HG03460 (cell line): ENCODE measurements around the gene SCART1.
"Not testable (repeated sequence)": the region's sequence is repeated elsewhere in the genome, so short reads cannot be mapped to it uniquely, and the experiment has no call there.

Source experiments
- ATAC-seq: cut with Tn5 transposase; IDR thresholded peaks from one replicate; pipeline ENCODE4 v1.9.1; 2021; ENCODE audit not compliant: unreplicated experiment

The SCART1 gene

DNA sequence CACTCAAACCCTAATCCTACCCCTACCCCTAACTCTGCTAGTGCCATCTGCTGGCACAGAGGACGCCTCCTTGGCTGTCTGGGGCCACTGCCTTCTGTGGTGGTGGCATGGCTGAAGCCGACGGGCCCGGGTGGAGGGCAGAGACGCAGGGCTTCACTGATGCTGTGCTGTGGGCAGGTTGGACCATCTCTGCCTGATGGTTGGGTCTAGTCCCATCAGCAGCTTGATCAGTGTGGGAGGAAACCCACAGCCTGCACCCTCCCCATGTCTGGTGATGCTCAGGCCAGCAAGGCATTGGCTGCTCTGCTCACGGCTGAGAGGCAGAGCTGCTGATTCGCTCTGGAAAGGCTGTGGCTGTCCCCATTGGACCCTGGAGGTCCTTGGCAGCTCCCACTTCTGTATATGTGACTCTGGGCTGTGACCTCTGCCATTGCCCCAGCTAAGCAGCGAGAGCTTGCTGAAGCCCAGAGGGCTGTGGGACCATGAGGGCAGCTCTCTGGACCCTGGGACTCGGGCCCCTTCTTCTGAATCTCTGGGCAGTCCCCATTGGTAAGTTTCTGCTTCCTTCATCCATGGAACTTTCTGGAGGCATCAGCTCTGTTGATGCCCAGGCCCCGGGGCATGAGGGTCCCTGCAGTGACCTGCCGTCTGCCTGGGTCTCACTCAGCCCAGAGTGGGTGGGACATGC is at the start of gene SCART1:
Gene SCART1, plus strand, starts transcription at position 430 of the 688 bp plus-strand sequence. Its CDS starts 53 bp downstream, at position 483.
- no peak for ATAC-seq

GRCh38 chr10:133405272-133405671 is 48.5 kb upstream of the SCART1 start:
- ATAC-seq = no peak

DNA sequence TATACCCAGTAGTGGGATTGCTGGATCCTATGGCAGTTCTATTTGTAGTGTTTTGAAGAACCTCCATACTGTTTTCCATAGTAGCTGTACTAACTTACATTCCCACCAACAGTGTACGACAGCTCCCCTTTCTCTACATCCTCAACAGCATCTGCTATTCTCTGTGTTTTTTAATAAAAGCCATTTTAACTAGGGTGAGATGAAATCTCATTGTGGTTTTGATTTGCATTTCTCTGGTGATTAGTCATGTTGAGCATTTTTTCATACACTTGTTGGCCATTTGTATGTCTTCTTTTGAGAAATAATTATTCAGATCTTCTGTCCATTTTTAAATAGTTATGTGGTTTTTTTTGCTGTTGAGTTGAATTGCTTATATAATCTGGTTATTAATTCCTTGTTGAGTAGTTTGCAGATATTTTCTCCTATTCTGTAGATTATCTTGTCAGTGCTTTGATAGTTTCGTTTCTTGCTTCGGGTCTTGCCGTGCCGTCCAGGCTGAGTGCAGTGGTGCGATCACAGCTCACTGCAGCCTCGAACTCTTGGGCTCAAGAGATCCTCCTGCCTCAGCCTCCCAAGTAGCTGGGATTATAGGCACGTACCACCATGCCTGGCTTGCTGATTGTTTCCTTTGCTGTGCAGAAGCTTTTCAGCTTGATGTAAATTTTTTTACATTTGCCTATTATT is 47.8 kb upstream of the SCART1 start:
- peak; percentile 47 for ATAC-seq

DNA sequence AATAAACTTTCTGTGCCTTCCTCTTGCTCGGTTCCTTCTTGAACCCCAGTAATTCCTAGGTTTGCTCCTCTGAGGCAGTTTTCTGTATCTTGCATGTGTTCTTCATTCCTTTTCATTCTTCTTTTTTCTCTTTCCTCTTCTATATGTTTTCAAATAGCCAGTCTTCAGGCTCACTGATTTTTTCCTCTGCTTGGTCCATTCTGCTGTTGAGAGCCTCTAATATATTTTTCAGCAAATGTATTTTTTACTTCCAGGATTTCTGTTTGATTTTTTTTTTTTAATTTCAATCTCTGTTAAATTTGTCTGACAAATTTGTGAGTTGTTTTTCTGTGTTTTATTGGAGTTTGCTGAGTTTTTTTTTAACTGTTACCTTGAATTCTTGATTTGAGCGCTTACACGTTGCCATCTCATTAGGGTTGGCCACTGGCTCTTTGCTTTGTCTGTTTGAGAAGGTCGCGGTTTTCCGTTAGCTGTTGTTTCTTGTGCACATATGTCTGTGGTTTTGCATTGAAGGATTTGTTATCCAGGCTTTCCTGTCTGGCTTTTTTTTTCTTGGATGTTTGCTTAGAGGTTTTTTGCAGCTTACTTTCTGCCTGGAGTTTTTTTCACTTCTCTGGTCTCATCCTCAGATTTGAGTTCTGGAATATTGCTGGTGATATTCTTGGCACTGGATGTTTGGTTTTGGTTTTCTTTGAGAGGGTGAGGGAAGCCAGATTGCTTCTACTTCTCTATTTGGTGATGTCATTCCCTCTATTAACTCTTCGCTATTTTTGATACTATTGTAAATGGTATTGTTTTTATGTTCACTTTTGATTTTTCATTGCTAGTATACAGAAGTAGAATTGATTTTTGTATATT is 42.0 kb upstream of the SCART1 start:
- no peak for ATAC-seq

DNA sequence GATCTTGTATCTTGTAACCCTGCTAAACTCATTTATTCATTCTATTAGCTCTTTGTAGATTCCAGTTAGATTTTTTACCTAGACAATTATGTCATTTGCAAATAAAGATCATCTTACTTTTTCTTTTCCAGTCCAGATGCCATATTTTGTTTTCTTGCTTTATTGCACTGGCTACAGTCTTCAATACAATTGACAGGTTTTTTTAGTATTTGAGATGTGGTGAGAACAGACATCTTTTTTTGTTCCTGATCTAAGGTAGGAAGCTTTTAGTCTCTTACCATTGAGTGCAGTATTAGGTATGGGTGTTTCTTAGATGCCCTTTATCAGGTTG is 41.4 kb upstream of the SCART1 start:
- ATAC-seq = no peak

- ATAC-seq = not testable (repeated sequence)
These were observed 39.3 kb upstream of the SCART1 start for GRCh38 chr10:133414401-133414800.

- ATAC-seq = no peak
These were observed 38.0 kb upstream of the SCART1 start for GRCh38 chr10:133415752-133416151.

DNA sequence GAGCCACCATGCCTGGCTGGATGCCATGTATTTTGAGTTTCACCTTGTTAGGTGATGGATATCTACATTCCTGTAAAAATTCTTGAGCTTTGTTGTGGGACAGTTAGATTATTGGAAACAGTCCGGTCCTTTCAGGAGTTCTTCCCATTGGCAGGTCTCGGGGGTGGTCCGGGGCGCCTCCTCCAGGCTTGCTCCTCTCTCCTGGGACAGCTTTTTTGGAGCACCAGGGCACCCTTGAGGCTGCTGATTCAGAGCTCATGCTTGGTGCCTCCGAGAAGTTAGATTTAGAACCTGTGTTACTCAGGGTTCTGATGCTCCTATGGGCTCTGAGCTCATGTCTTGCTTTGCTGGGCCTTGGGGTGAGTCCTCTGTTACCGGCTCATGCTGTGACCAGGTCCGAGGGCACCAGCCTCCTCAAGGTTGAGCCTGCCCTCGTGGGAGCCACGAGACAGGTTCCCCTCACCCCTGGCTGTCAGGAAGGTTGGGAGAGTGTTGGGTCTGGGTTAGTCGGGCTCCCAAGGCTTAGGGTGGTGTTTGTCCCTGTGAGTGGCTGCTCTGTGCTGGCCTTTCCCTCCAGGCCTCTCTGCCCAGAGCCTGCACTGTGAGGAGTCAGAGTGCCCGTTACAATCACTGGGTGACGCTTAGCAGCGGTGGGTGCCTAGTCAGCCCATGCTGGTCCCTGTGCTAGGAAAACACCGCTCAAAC is 35.3 kb upstream of the SCART1 start:
- no peak for ATAC-seq

- ATAC-seq = no peak
These were observed 34.4 kb upstream of the SCART1 start for GRCh38 chr10:133419211-133419950.

GRCh38 chr10:133420028-133420427 is 33.7 kb upstream of the SCART1 start:
- ATAC-seq = no peak

- no peak for ATAC-seq
These were observed 33.2 kb upstream of the SCART1 start for GRCh38 chr10:133420579-133420978.

DNA sequence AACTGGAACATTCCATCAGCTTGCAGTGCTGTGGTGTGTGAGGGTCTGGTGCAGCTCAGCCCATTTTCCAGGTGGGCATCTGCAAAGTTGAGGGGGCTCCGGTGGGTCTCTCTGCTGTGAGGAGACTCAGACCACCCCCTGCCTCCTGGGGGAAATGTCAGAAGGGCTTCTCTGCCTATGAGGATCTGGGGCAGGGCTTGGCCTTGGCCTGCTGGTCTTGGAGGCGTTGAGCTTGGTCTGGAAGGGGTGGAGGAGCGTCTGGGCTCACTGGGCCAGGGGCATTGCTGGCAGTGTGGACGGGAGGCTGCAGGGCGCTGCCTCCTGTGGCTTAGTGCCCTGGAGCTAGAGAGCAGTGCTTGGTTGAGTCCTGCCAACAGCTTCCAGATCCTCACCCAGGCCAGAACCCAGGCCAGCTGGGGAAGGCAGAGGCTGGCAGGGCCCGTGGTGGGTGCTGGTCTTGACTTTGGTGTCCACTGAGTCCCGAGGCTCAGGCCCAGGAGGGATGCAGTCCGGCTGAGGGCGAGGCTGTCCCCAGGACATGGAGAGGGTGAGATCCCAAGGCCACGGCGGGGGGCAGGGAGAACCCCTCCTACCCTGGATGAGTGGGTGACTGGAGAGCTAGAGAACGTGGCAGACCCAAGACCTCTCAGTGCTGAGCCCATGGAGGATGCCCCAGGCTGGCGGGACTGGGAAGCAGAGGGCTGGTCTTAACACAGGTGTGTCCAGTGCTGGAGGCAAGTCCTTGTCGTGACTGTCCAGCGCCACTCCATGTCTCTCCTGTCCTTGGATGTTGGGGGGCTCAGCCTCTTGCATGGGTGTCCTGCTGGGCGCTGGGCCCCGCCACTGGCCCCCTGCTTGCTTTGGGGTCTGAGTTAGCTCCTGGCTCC is 32.2 kb upstream of the SCART1 start:
- ATAC-seq = no peak

- ATAC-seq = no peak
These were observed 31.4 kb upstream of the SCART1 start for GRCh38 chr10:133422223-133422806.

GRCh38 chr10:133422807-133423771 is 30.7 kb upstream of the SCART1 start:
- no peak for ATAC-seq

DNA sequence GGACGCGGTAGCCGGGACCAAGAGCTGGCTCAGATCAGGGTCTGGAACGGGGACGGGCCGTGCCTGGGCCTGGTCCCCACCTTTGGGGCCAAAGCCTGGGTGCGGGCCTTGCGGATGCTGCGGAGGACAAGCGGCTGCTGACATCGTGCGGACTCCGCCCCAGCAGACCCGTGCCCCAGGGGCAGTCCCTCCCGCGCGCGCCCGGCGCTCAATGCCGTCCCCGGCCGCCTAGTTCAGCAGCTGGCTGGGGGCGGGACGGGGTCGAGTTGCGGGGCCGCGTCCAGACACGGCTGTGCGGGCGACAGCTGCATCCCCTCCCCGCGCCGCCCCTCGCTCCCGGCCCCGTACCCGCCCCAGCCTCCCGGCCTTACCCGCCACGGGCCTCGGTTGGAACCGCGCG is 29.6 kb upstream of the SCART1 start:
- not testable (repeated sequence) for ATAC-seq

DNA sequence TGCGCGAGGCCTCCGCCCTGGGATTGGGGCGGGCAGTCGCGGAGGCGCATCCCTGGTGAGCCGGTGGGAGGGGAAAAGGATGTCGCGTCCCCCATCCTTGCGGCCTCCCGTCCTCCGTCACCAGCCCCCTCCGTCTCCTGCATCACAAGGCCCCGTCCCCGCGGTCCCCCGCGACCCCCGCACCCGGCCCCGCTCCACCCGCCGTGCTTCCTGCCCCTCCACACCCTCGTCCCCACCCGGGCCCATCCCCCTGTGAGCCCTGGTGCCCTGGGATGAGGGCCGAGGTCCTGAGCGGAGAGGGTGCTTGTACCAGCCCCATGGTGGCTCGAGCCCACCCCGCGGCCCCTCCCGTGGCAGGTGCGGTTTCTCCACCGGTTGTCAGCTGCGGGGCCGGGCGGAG is 29.1 kb upstream of the SCART1 start, which contains the start of gene SPRN:
Gene SPRN, minus strand, starts transcription at position 25 of the 400 bp plus-strand sequence. CDS start 944 bp downstream, outside the sequence.
- ATAC-seq = not testable (repeated sequence)

DNA sequence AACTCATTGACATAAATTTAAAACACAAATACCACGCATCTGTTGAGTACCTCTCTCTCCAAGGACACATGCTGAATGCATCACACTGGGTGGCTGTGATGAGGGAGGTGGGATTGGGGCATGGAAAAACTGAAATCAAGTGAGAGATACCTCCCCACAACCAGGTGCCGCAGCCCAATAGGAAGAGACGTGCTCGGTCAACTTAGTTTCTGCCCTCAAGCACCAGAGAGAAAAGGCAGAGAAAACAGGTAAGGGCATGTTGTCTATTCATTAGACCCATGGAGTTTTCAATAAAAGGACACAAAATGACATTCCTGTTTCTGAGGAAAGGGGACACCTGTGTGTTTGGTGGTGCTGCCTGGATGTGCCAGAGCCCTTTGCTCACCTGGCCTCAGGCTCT is 24.2 kb upstream of the SCART1 start:
- ATAC-seq = not testable (repeated sequence)
